ENCODE data around the gene ABHD18.

GRCh38 chr4:127975121-127975770 is 10.0 kb downstream of the ABHD18 start:
- TF ChIP-seq CTCF (IDR thresholded peaks at IDR 0.05 in 8 of 11, conservative IDR thresholded peaks at IDR 0.05 in 3 of 11) (no peak), POLR2A (IDR thresholded peaks at IDR 0.05) (no peak), POLR2AphosphoS5 (IDR thresholded peaks at IDR 0.05) (no peak)

Data from spleen (tissue), 7 donors.